Fibroblast of lung (primary cell): ENCODE measurements around the gene SYNE1. TPM values are rescaled to one million over a fixed set of nuclear protein-coding genes. Genes with fewer than 3 reads are reported as not detected.

Experiments used
- DNase-seq, 2 donors: peaks; one replicate each; pipeline versions ENCODE4 v3.0.0 to v3.0.0-alpha.2; 2010; ENCODE audit warnings: low read depth in 2 of 2
- H2AFZ ChIP-seq: 2 replicates; pipeline ENCODE4 v1.5.1; 2012; ENCODE audit warnings: low read length, control low read depth, inconsistent platforms
- H3K27ac ChIP-seq: 2 replicates; pipeline ENCODE4 v1.5.1; 2011; ENCODE audit warnings: low read length, control low read depth; ENCODE audit not compliant: insufficient read depth
- H3K27me3 ChIP-seq: 2 replicates; pipeline ENCODE4 v1.5.1; 2011; ENCODE audit warnings: mild to moderate bottlenecking, low read length; ENCODE audit not compliant: control insufficient read depth, insufficient read depth
- H3K36me3 ChIP-seq: 2 replicates; pipeline ENCODE4 v1.5.1; 2011; ENCODE audit warnings: low read length; ENCODE audit not compliant: control insufficient read depth, insufficient read depth
- H3K4me1 ChIP-seq: 2 replicates; pipeline ENCODE4 v1.5.1; 2011; ENCODE audit warnings: low read length; ENCODE audit not compliant: control insufficient read depth, insufficient read depth; ENCODE audit errors: extremely low read depth
- H3K4me2 ChIP-seq: 2 replicates; pipeline ENCODE4 v1.5.1; 2011; ENCODE audit warnings: low read length, control low read depth; ENCODE audit not compliant: insufficient read depth; ENCODE audit errors: extremely low read depth
- H3K4me3 ChIP-seq, 4 experiments: fragments of 200-600 bp in 1 of 4; sonication (generic) in 1 of 4; replicated peaks in 1 of 4; 2 replicates each; pipeline ENCODE4 v1.5.1; 2011 to 2016; ENCODE audit warnings: low read length in 4 of 4, low read depth in 3 of 4, mild to moderate bottlenecking in 3 of 4, control low read depth in 2 of 4, inconsistent platforms in 1 of 4, mixed read lengths in 1 of 4; ENCODE audit not compliant: insufficient read depth in 1 of 4; ENCODE audit errors: control extremely low read depth in 1 of 4
- H3K79me2 ChIP-seq: 2 replicates; pipeline ENCODE4 v1.5.1; 2012; ENCODE audit warnings: mild to moderate bottlenecking, low read length, inconsistent platforms; ENCODE audit not compliant: control insufficient read depth, insufficient read depth
- H3K9ac ChIP-seq: 2 replicates; pipeline ENCODE4 v1.5.1; 2011; ENCODE audit warnings: mild to moderate bottlenecking, low read length, control low read depth; ENCODE audit not compliant: insufficient read depth
- H3K9me3 ChIP-seq: 2 replicates; pipeline ENCODE4 v1.5.1; 2012; ENCODE audit warnings: low read depth, low read length; ENCODE audit not compliant: control insufficient read depth, insufficient read depth
- H4K20me1 ChIP-seq: 2 replicates; pipeline ENCODE4 v1.5.1; 2011; ENCODE audit warnings: low read length; ENCODE audit not compliant: control insufficient read depth, insufficient read depth; ENCODE audit errors: extremely low read depth
- CTCF ChIP-seq, 2 donors: IDR thresholded peaks in 1 of 2; conservative IDR thresholded peaks in 1 of 2; 1 replicate in 1 of 2; 2 replicates in 1 of 2; pipeline ENCODE4 v1.5.1; 2011 to 2012; ENCODE audit warnings: low read length in 2 of 2, control low read depth in 1 of 2, inconsistent platforms in 1 of 2, low read depth in 1 of 2, mild to moderate bottlenecking in 1 of 2
- EZH2 ChIP-seq: IDR thresholded peaks from 2 replicates; pipeline ENCODE4 v1.5.1; 2012; ENCODE audit warnings: low read length, control low read depth, mild to moderate bottlenecking; ENCODE audit errors: missing control alignments
- polyA plus RNA-seq, 2 donors: library from polyadenylated mRNA; depleted of rRNA in 1 of 2; stranded (reverse) in 1 of 2; unstranded in 1 of 2; fragments of >200 nt; gene quantifications; 2 replicates each; pipeline ENCODE4 v1.2.1, GENCODE V29; 2011 to 2012; ENCODE audit warnings: missing spikeins in 1 of 2
- total RNA-seq: library from RNA; depleted of rRNA; stranded (reverse); fragments of >200 nt; gene quantifications from 2 replicates; pipeline ENCODE4 v1.2.1, GENCODE V29; 2014

Gene SYNE1
- total and polyA plus RNA-seq, 2 donors (not counting 1 experiment from before 2014, with no cell fraction given) = 21.7 to 219 TPM

- peak; percentile 25 to 38 for DNase-seq
- peak overlapping the region; percentile 3 for H2AFZ ChIP-seq
- no peak overlapping the region for H3K27ac ChIP-seq
- no peaks in the 10 kb centered on the region for H3K79me2 ChIP-seq
- H4K20me1 ChIP-seq = no peaks in the 10 kb centered on the region
- no peak overlapping the region for H3K4me2 ChIP-seq
- no peak for TF ChIP-seq EZH2
- no peak overlapping the region for H3K4me3 ChIP-seq
- no peaks in the 10 kb centered on the region for H3K27me3 ChIP-seq
- no peak overlapping the region for H3K9ac ChIP-seq
- no peaks in the 10 kb centered on the region for H3K9me3 ChIP-seq
- peaks cover 2% of the 10 kb centered on the region for H3K4me1 ChIP-seq
- no peaks in the 10 kb centered on the region for H3K36me3 ChIP-seq
Observed at GRCh38 chr6:152399399-152399798, 237.8 kb downstream of the SYNE1 start.

GRCh38 chr6:152398993-152399392, 238.2 kb downstream of the SYNE1 start:
- peaks cover 2% of the 10 kb centered on the region for H3K4me1 ChIP-seq
- H3K79me2 ChIP-seq = no peaks in the 10 kb centered on the region
- H3K36me3 ChIP-seq = no peaks in the 10 kb centered on the region
- no peak overlapping the region for H3K9ac ChIP-seq
- H3K4me3 ChIP-seq = no peak overlapping the region
- H3K4me2 ChIP-seq = no peak overlapping the region
- H3K27me3 ChIP-seq = no peaks in the 10 kb centered on the region
- no peaks in the 10 kb centered on the region for H3K9me3 ChIP-seq
- H4K20me1 ChIP-seq = no peaks in the 10 kb centered on the region
- no peak for TF ChIP-seq EZH2
- no peak for TF ChIP-seq CTCF (conservative IDR thresholded peaks at IDR 0.05 in 1 of 2, IDR thresholded peaks at IDR 0.05 in 1 of 2; ENCODE audit: low read depth in 1 of 2, low read length in 2 of 2)
- no peak for DNase-seq
- H2AFZ ChIP-seq = no peak overlapping the region
- H3K27ac ChIP-seq = no peak overlapping the region

GRCh38 chr6:152398316-152398715, 238.8 kb downstream of the SYNE1 start:
- H3K27me3 ChIP-seq = no peaks in the 10 kb centered on the region
- TF ChIP-seq CTCF (conservative IDR thresholded peaks at IDR 0.05 in 1 of 2, IDR thresholded peaks at IDR 0.05 in 1 of 2; ENCODE audit: low read depth in 1 of 2, low read length in 2 of 2) (no peak), EZH2 (no peak)

More at GRCh38 chr6:152398316-152398715, 238.8 kb downstream of the SYNE1 start:
- no peaks in the 10 kb centered on the region for H3K9me3 ChIP-seq
- no peak overlapping the region for H3K4me2 ChIP-seq
- peaks cover 2% of the 10 kb centered on the region for H3K4me1 ChIP-seq
- no peak overlapping the region for H2AFZ ChIP-seq
- H3K36me3 ChIP-seq = no peaks in the 10 kb centered on the region
- H3K79me2 ChIP-seq = no peaks in the 10 kb centered on the region
- DNase-seq = no peak
- H3K27ac ChIP-seq = no peak overlapping the region
- H4K20me1 ChIP-seq = no peaks in the 10 kb centered on the region
- no peak overlapping the region for H3K9ac ChIP-seq
- no peak overlapping the region for H3K4me3 ChIP-seq
